Coronary artery (tissue), 2 donors: ENCODE data around the gene ZBTB12.
A peak's percentile ranks its signal among the peaks of the same experiment; 100 is the strongest.

Experiments
- DNase-seq: peaks from one replicate; pipeline ENCODE4 v3.0.0-alpha.2; 2017; ENCODE audit warnings: low spot score
- H3K27ac ChIP-seq, 2 donors: fragments of 200-600 bp; sonication (generic); one replicate each; pipeline ENCODE4 v1.5.1; 2016 to 2019
- H3K4me3 ChIP-seq: fragments of 200-600 bp; sonication (generic); 2 replicates; pipeline ENCODE4 v1.5.1; 2016; ENCODE audit warnings: mild to moderate bottlenecking, moderate library complexity
- CTCF ChIP-seq: fragments of 200-600 bp; sonication (generic); IDR thresholded peaks from one replicate; pipeline ENCODE4 v1.5.1; 2019; ENCODE audit warnings: antibody characterized with exemption

ZBTB12 gene

GRCh38 chr6:31901953-31902643, at the start of gene ZBTB12:
ZBTB12 (minus strand) TSS chr6:31902086; CDS start chr6:31901305, 781 bp downstream.
- no peak for TF ChIP-seq CTCF
- peak within 1 kb of the TSS; percentile 74 for H3K4me3 ChIP-seq
- peak; percentile 96 for DNase-seq
- H3K27ac ChIP-seq: peak within 1 kb of the TSS; percentile 59 to 79

- no peak for DNase-seq
- no peak overlapping the region for H3K4me3 ChIP-seq
- no peak overlapping the region for H3K27ac ChIP-seq
- no peak for TF ChIP-seq CTCF
These were observed 48.2 kb upstream of the ZBTB12 start for GRCh38 chr6:31949926-31950548.

- peak overlapping the region in 1 of 2 donors; percentile 26 for H3K27ac ChIP-seq
- no peak for TF ChIP-seq CTCF
- DNase-seq: peak; percentile 71
- H3K4me3 ChIP-seq: no peak overlapping the region
These were observed 47.0 kb upstream of the ZBTB12 start for GRCh38 chr6:31948753-31949413.

GRCh38 chr6:31948306-31948705, 46.4 kb upstream of the ZBTB12 start:
- H3K27ac ChIP-seq: no peak overlapping the region
- no peak for DNase-seq

GRCh38 chr6:31947864-31948263, 46.0 kb upstream of the ZBTB12 start:
- no peak overlapping the region for H3K27ac ChIP-seq
- DNase-seq: no peak
- H3K4me3 ChIP-seq: no peak overlapping the region
- no peak for TF ChIP-seq CTCF

More at GRCh38 chr6:31948306-31948705, 46.4 kb upstream of the ZBTB12 start:
- no peak for TF ChIP-seq CTCF
- H3K4me3 ChIP-seq: no peak overlapping the region

GRCh38 chr6:31947070-31947675, 45.3 kb upstream of the ZBTB12 start:
- H3K27ac ChIP-seq: peak overlapping the region in 1 of 2 donors; percentile 93
- H3K4me3 ChIP-seq: no peak overlapping the region
- peak; percentile 73 for DNase-seq
- no peak for TF ChIP-seq CTCF
